Activated CD8-positive, alpha-beta memory T cell treated with anti-CD3 and anti-CD28 coated beads, Interleukin-2, amount 50 U/mL, for 1 hour (primary cell): ENCODE results near the gene CX3CR1.

Source experiments
- DNase-seq: peaks from one replicate; pipeline ENCODE4 v3.0.0-alpha.2; 2020; ENCODE audit errors: extremely low read depth

Gene CX3CR1

DNA sequence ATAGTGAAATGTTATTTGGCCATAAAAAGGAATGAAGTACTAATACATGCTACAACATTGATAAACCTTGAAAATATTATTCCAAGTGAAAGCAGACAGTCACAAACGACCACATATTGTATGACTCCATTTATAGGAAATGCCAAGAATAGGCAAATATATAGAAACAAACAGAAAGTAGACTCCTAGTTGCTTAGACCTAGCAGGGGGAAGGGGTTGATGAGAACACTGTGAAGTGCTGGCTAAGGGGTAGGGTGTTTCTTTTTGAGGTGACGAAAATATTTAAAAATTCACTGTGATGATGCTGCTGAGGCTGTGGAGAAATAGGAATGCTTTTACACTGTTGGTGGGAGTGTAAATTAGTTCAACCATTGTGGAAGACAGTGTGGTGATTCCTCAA, 56.9 kb downstream of the CX3CR1 start:
- DNase-seq: no peak

- DNase-seq: no peak
These were observed 57.4 kb downstream of the CX3CR1 start for GRCh38 chr3:39222462-39222861.

- no peak for DNase-seq
These were observed 58.7 kb downstream of the CX3CR1 start for GRCh38 chr3:39221141-39221530.

DNA sequence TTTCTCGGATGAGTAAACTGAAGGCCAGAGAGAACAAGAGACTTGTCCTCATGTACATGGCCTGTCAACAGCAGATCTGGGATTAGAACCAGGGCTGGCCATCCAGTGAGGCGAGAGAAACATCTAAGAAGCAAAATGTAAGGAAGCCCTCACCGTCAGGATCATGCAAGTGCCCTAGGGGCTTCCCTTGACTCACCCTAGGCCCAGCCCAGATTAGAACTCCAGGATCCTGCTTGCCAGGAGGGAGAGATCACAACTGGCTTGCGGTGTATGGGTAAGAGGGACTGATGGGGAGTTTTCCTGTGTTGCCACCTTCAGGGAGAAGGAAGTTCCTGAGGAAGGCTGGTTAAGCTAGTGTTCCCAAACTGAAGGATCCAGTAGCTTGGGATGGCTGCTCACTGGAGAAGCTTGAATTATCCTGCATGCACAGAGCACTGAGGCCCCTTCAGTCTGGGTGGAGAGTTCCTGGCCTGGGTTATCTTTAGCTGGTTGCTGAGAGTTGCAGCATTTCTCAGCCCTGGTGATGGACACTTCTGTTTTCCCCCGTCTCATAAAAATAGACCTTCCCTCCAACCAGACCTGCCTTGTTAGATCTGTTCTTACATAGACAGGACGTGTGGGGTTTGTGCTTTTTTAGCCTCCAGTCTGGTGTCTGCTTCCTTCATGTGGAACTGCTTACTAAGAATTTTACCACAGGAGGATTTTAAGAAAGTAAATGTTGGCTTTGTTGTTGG, 59.3 kb downstream of the CX3CR1 start:
- DNase-seq: no peak

GRCh38 chr3:39219702-39220101, 60.1 kb downstream of the CX3CR1 start:
- DNase-seq: no peak

GRCh38 chr3:39216176-39216790, 63.6 kb downstream of the CX3CR1 start:
- DNase-seq: no peak

DNA sequence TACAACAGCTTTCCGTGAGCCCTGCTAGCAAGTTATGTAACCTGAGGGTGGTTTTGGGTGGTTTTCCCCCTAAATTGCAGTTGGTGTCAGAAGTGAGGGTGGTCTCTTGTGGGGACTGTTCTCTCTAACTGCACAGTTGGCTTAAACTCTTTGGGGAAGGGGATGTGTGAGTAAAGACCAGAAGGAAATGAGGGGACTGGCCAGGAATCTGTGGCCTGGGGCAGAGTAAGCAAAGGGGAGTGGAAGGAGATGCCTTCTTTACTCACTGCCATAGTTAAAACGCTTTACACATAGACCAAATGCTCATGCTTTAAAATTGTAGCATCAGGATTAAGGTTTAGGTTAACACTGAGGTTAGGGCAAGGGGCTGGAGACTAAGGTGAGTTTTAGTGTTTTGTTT, 66.2 kb downstream of the CX3CR1 start:
- no peak for DNase-seq
